Vagina (tissue), 2 donors: ENCODE data around the gene A1CF.

Source experiments
- POLR2A ChIP-seq, 2 donors: fragments of 450-650 bp; IDR thresholded peaks; one replicate each; pipeline ENCODE4 v1.6.1; 2017; ENCODE audit warnings: antibody characterized with exemption in 2 of 2, mild to moderate bottlenecking in 2 of 2, moderate library complexity in 2 of 2
- TF ChIP-seq, protein P1 (sequence below), 3 experiments: fragments of 450-650 bp in 2 of 3; fragments of 200-600 bp in 1 of 3; sonication (generic) in 1 of 3; IDR thresholded peaks; one replicate each; pipeline ENCODE4 v1.5.1; 2017 to 2019; ENCODE audit warnings: antibody characterized with exemption in 3 of 3, mild to moderate bottlenecking in 2 of 3, moderate library complexity in 2 of 3

DNA sequence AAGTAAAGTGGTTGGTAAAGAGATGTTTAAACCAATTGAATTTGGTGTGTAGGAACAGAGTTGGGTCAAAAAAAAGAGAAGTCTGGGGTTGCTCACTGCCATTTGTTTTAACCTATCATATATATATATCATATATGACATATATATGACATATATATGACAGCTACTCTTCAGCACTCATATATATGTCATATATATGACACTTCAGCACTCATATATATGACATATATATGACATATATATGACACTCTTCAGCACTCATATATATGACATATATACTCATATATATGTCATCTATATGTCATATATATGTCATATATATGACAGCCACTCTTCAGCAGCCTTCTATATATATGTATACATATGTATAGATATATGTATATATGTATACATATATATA is 8.9 kb upstream of the A1CF start:
- TF ChIP-seq, protein P1, sequence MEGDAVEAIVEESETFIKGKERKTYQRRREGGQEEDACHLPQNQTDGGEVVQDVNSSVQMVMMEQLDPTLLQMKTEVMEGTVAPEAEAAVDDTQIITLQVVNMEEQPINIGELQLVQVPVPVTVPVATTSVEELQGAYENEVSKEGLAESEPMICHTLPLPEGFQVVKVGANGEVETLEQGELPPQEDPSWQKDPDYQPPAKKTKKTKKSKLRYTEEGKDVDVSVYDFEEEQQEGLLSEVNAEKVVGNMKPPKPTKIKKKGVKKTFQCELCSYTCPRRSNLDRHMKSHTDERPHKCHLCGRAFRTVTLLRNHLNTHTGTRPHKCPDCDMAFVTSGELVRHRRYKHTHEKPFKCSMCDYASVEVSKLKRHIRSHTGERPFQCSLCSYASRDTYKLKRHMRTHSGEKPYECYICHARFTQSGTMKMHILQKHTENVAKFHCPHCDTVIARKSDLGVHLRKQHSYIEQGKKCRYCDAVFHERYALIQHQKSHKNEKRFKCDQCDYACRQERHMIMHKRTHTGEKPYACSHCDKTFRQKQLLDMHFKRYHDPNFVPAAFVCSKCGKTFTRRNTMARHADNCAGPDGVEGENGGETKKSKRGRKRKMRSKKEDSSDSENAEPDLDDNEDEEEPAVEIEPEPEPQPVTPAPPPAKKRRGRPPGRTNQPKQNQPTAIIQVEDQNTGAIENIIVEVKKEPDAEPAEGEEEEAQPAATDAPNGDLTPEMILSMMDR (IDR thresholded peaks at IDR 0.05), result no peak
- TF ChIP-seq POLR2A (IDR thresholded peaks at IDR 0.05), result no peak
